ENCODE results near the gene ELAVL3.
A peak's percentile ranks its signal among the peaks of the same experiment; 100 is the strongest.

ELAVL3 gene

DNA sequence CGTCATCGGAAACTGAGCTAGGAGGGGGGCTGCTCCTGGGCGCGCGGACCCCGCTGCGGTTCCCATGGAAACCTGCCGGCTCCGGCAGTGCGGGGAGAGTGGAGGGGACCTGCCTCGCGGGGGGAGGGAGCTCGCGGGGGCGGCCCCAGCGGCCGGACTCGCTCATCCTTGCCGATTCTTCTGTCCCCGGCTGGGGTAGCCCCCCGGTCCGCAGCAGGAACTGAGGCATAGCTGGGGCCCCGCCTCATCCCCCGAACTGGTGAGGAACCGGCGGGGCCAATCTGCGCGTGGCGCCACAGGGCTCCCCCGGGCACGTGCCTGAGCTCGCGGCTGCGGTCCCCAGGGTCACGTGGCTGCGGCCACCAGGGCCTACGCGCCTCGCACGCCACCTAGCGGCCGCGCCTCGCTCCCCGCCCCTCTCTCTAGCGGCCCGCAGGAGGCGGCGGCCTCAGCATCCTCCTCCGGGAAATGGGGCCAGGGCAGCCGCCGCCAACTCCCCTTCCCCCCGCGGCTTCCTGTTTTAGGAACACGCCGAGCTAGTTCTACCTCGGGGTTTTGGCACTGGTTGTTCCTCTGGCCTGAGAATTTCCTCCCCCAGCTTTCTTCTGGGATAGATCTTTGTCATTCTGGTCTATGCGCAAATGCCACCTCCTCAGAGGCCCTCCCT is 1.7 kb upstream of the ELAVL3 start (continued):
- TF ChIP-seq CREB5 (CRISPR knock-in tag; IDR thresholded peaks at IDR 0.05; ENCODE audit: low read depth) = no peak
- no peak for TF ChIP-seq ESRRG (CRISPR knock-in tag; IDR thresholded peaks at IDR 0.05)
- TF ChIP-seq ZNF8 (CRISPR knock-in tag; IDR thresholded peaks at IDR 0.05) = no peak
- no peak for TF ChIP-seq TCF4 (CRISPR knock-in tag; IDR thresholded peaks at IDR 0.05; ENCODE audit: borderline replicate concordance)
- TF ChIP-seq CSDC2 (CRISPR knock-in tag; IDR thresholded peaks at IDR 0.05) = no peak
- no peak for TF ChIP-seq ZC3H10 (CRISPR knock-in tag; IDR thresholded peaks at IDR 0.05)
- TF ChIP-seq SNAI2 (CRISPR knock-in tag; IDR thresholded peaks at IDR 0.05) = no peak
- no peak for TF ChIP-seq CSRNP3 (CRISPR knock-in tag; IDR thresholded peaks at IDR 0.05)

DNA sequence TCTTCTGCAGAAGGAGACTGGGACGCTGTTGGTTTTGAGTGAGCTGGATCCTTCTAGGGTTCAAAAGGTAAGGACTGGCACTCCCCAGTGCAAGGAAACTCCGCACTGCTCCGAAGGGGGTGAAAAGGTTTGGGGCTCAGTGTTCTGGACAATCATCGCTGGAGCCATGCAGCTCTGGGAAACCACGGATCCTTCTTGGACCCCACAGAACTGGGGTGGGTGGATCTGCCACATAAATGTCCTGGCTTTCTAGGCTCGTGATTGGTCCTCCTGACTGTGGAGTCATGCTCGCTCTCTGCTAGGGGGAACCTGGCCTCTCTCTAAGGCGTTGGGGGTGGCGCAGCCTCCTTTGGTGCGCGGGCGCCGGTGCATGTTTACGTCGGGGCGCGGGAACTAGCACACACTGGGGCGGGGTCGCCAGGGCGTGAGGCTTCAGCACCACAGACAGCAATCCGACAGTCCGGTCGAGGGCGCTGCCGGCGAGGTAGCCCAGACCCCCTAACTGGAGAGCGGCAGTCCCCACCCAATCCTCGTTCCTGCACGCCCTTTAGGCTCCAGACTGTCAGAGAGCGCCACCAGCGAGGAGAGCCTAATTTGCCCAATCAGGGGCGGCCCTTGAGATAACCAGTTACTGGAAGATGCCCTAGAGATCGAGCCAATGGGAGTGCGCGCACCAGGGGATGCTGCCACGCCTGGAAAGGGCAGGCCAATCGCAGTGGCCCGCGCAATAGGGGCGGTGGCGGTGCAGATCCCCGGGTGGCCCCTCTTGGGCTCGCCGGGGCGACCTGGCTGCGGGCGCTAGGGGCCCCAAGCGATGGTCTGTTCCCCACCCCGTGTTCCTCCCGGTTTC is 913 bp upstream of the ELAVL3 start:
- peak; percentile 92 for ATAC-seq
- TF ChIP-seq TCF4 (CRISPR knock-in tag; IDR thresholded peaks at IDR 0.05; ENCODE audit: borderline replicate concordance) (no peak), ARNTL (CRISPR knock-in tag; IDR thresholded peaks at IDR 0.05; ENCODE audit: borderline replicate concordance, low read depth) (no peak), PPARA (CRISPR knock-in tag; IDR thresholded peaks at IDR 0.05; ENCODE audit: borderline replicate concordance) (no peak), CREB5 (CRISPR knock-in tag; IDR thresholded peaks at IDR 0.05; ENCODE audit: low read depth) (no peak), BACH2 (CRISPR knock-in tag; IDR thresholded peaks at IDR 0.05; ENCODE audit: borderline replicate concordance) (no peak), OSR1 (CRISPR knock-in tag; IDR thresholded peaks at IDR 0.05) (no peak), ZNF8 (CRISPR knock-in tag; IDR thresholded peaks at IDR 0.05) (no peak), TOX (CRISPR knock-in tag; IDR thresholded peaks at IDR 0.05; ENCODE audit: borderline replicate concordance) (no peak), ZNF565 (CRISPR knock-in tag; conservative IDR thresholded peaks at IDR 0.05; ENCODE audit: low read depth) (no peak), GLIS3 (CRISPR knock-in tag; IDR thresholded peaks at IDR 0.05) (no peak)
- TF ChIP-seq, protein P1, sequence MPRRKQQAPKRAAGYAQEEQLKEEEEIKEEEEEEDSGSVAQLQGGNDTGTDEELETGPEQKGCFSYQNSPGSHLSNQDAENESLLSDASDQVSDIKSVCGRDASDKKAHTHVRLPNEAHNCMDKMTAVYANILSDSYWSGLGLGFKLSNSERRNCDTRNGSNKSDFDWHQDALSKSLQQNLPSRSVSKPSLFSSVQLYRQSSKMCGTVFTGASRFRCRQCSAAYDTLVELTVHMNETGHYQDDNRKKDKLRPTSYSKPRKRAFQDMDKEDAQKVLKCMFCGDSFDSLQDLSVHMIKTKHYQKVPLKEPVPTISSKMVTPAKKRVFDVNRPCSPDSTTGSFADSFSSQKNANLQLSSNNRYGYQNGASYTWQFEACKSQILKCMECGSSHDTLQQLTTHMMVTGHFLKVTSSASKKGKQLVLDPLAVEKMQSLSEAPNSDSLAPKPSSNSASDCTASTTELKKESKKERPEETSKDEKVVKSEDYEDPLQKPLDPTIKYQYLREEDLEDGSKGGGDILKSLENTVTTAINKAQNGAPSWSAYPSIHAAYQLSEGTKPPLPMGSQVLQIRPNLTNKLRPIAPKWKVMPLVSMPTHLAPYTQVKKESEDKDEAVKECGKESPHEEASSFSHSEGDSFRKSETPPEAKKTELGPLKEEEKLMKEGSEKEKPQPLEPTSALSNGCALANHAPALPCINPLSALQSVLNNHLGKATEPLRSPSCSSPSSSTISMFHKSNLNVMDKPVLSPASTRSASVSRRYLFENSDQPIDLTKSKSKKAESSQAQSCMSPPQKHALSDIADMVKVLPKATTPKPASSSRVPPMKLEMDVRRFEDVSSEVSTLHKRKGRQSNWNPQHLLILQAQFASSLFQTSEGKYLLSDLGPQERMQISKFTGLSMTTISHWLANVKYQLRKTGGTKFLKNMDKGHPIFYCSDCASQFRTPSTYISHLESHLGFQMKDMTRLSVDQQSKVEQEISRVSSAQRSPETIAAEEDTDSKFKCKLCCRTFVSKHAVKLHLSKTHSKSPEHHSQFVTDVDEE (CRISPR knock-in tag; IDR thresholded peaks at IDR 0.05) = no peak

- ATAC-seq = no peak
- TF ChIP-seq, protein P1 (CRISPR knock-in tag; IDR thresholded peaks at IDR 0.05) = no peak
- no peak for TF ChIP-seq PATZ1 (CRISPR knock-in tag; IDR thresholded peaks at IDR 0.05; ENCODE audit: borderline replicate concordance)
- no peak for TF ChIP-seq ZNF8 (CRISPR knock-in tag; IDR thresholded peaks at IDR 0.05)
- TF ChIP-seq SNAI2 (CRISPR knock-in tag; IDR thresholded peaks at IDR 0.05) = no peak
- TF ChIP-seq GLIS3 (CRISPR knock-in tag; IDR thresholded peaks at IDR 0.05) = no peak
- no peak for TF ChIP-seq ESRRG (CRISPR knock-in tag; IDR thresholded peaks at IDR 0.05)
- TF ChIP-seq OSR1 (CRISPR knock-in tag; IDR thresholded peaks at IDR 0.05) = no peak
- no peak for TF ChIP-seq TCF4 (CRISPR knock-in tag; IDR thresholded peaks at IDR 0.05; ENCODE audit: borderline replicate concordance)
- TF ChIP-seq CSRNP3 (CRISPR knock-in tag; IDR thresholded peaks at IDR 0.05) = no peak
- no peak for TF ChIP-seq CREB5 (CRISPR knock-in tag; IDR thresholded peaks at IDR 0.05; ENCODE audit: low read depth)
- no peak for TF ChIP-seq ZNF565 (CRISPR knock-in tag; conservative IDR thresholded peaks at IDR 0.05; ENCODE audit: low read depth)
Observed at GRCh38 chr19:11479898-11480714, 740 bp downstream of the ELAVL3 start.
